ENCODE measurements around the gene MFAP1.
"Not testable (repeated sequence)": the region's sequence is repeated elsewhere in the genome, so short reads cannot be mapped to it uniquely, and the experiment has no call there.

Gene MFAP1

GRCh38 chr15:43815064-43815463, 9.4 kb downstream of the MFAP1 start:
- not testable (repeated sequence) for FAIRE-seq

GRCh38 chr15:43808960-43809678, 15.4 kb downstream of the MFAP1 start:
- no peak for FAIRE-seq

- FAIRE-seq: no peak
Measured at GRCh38 chr15:43808435-43808950, 16.0 kb downstream of the MFAP1 start.

- FAIRE-seq: not testable (repeated sequence)
Measured at GRCh38 chr15:43802676-43803075, 21.8 kb downstream of the MFAP1 start.

GRCh38 chr15:43800286-43801141, 24.0 kb downstream of the MFAP1 start, which contains the start of gene HYPK:
Gene HYPK (plus strand): TSS chr15:43800599. CDS start chr15:43800623, 24 bp downstream.
- no peak for FAIRE-seq

- no peak for FAIRE-seq
Measured at GRCh38 chr15:43799945-43800285, 24.6 kb downstream of the MFAP1 start, which contains the start of gene SERINC4. Gene SERINC4 (minus strand): TSS chr15:43800220. CDS start chr15:43799986, 234 bp downstream.

- no peak for FAIRE-seq
Measured at GRCh38 chr15:43799209-43799944, 25.1 kb downstream of the MFAP1 start.

GRCh38 chr15:43796566-43796965, 27.9 kb downstream of the MFAP1 start:
- no peak for FAIRE-seq

- no peak for FAIRE-seq
Measured at GRCh38 chr15:43795997-43796396, 28.5 kb downstream of the MFAP1 start.

GRCh38 chr15:43795197-43795596, 29.3 kb downstream of the MFAP1 start:
- no peak for FAIRE-seq

- no peak for FAIRE-seq
Measured at GRCh38 chr15:43794269-43795037, 30.0 kb downstream of the MFAP1 start.

- no peak for FAIRE-seq
Measured at GRCh38 chr15:43793647-43794046, 30.8 kb downstream of the MFAP1 start.

- no peak for FAIRE-seq
Measured at GRCh38 chr15:43792761-43793476, 31.6 kb downstream of the MFAP1 start.

- no peak for FAIRE-seq
Measured at GRCh38 chr15:43791993-43792760, 32.3 kb downstream of the MFAP1 start, which contains the start of gene SERF2. Gene SERF2 (plus strand): TSS chr15:43792320. CDS start chr15:43792377, 57 bp downstream.

- FAIRE-seq: no peak
Measured at GRCh38 chr15:43789409-43789808, 35.1 kb downstream of the MFAP1 start.

GRCh38 chr15:43779016-43779415, 45.5 kb downstream of the MFAP1 start:
- FAIRE-seq: no peak

GRCh38 chr15:43777267-43777914, 47.1 kb downstream of the MFAP1 start:
- no peak for FAIRE-seq

GRCh38 chr15:43776718-43777266, 47.7 kb downstream of the MFAP1 start, which contains the start of gene ELL3:
Gene ELL3 (minus strand): TSS chr15:43776966. CDS start chr15:43776901, 65 bp downstream.
- FAIRE-seq: no peak

GRCh38 chr15:43776101-43776717, 48.3 kb downstream of the MFAP1 start:
- FAIRE-seq: no peak
